ENCODE data around the gene SOD1.
"Not testable (repeated sequence)": the region's sequence is repeated elsewhere in the genome, so short reads cannot be mapped to it uniquely, and the experiment has no call there.

GRCh38 chr21:31631881-31632280 is 27.6 kb upstream of the SOD1 start:
- TF ChIP-seq EZH2 (IDR thresholded peaks at IDR 0.05; ENCODE audit: low read length, missing control alignments); CTCF (conservative IDR thresholded peaks at IDR 0.05 in 1 of 2, IDR thresholded peaks at IDR 0.05 in 1 of 2; ENCODE audit: low read depth in 1 of 2, low read length in 2 of 2): not testable (repeated sequence)
